Measurements from ENCODE around the gene ATP8A2.

ATP8A2 gene

GRCh38 chr13:25727250-25727649, 355.5 kb downstream of the ATP8A2 start:
- Histone ChIP-seq H3K27me3 (ENCODE audit: control insufficient read depth, insufficient read depth, low read length) (no peaks in the 10 kb centered on the region), H3K36me3 (ENCODE audit: control insufficient read depth, insufficient read depth, low read length) (no peaks in the 10 kb centered on the region), H3K4me3 (ENCODE audit: low read depth, low read length) (no peak overlapping the region), H3K9ac (ENCODE audit: low read depth, low read length) (no peak overlapping the region), H3K4me1 (ENCODE audit: control insufficient read depth, insufficient read depth, low read length) (peaks cover 11% of the 10 kb centered on the region; the same call in 1 of the 2 replicates), H3K9me3 (ENCODE audit: control insufficient read depth, insufficient read depth, low read length) (no peaks in the 10 kb centered on the region), H3K27ac (ENCODE audit: low read depth, low read length) (no peak overlapping the region)

GRCh38 chr13:25727810-25728209, 356.0 kb downstream of the ATP8A2 start:
- H3K36me3 ChIP-seq (ENCODE audit: control insufficient read depth, insufficient read depth, low read length): no peaks in the 10 kb centered on the region
- H3K9me3 ChIP-seq (ENCODE audit: control insufficient read depth, insufficient read depth, low read length): no peaks in the 10 kb centered on the region
- peaks cover 12% of the 10 kb centered on the region for H3K4me1 ChIP-seq (ENCODE audit: control insufficient read depth, insufficient read depth, low read length)
- H3K4me3 ChIP-seq (ENCODE audit: low read depth, low read length): no peak overlapping the region
- no peak overlapping the region for H3K27ac ChIP-seq (ENCODE audit: low read depth, low read length)
- H3K9ac ChIP-seq (ENCODE audit: low read depth, low read length): no peak overlapping the region
- no peaks in the 10 kb centered on the region for H3K27me3 ChIP-seq (ENCODE audit: control insufficient read depth, insufficient read depth, low read length)

GRCh38 chr13:25729201-25729600, 357.4 kb downstream of the ATP8A2 start:
- Histone ChIP-seq H3K27ac (ENCODE audit: low read depth, low read length) (no peak overlapping the region), H3K4me1 (ENCODE audit: control insufficient read depth, insufficient read depth, low read length) (peaks cover 22% of the 10 kb centered on the region), H3K9me3 (ENCODE audit: control insufficient read depth, insufficient read depth, low read length) (no peaks in the 10 kb centered on the region), H3K36me3 (ENCODE audit: control insufficient read depth, insufficient read depth, low read length) (no peaks in the 10 kb centered on the region), H3K4me3 (ENCODE audit: low read depth, low read length) (no peak overlapping the region), H3K9ac (ENCODE audit: low read depth, low read length) (no peak overlapping the region), H3K27me3 (ENCODE audit: control insufficient read depth, insufficient read depth, low read length) (no peaks in the 10 kb centered on the region)

- H3K27ac ChIP-seq (ENCODE audit: low read depth, low read length): no peak overlapping the region
- H3K4me1 ChIP-seq (ENCODE audit: control insufficient read depth, insufficient read depth, low read length): peaks cover 23% of the 10 kb centered on the region
- no peaks in the 10 kb centered on the region for H3K27me3 ChIP-seq (ENCODE audit: control insufficient read depth, insufficient read depth, low read length)
- H3K9ac ChIP-seq (ENCODE audit: low read depth, low read length): no peak overlapping the region
- H3K36me3 ChIP-seq (ENCODE audit: control insufficient read depth, insufficient read depth, low read length): no peaks in the 10 kb centered on the region
- no peaks in the 10 kb centered on the region for H3K9me3 ChIP-seq (ENCODE audit: control insufficient read depth, insufficient read depth, low read length)
- H3K4me3 ChIP-seq (ENCODE audit: low read depth, low read length): no peak overlapping the region
Observed at GRCh38 chr13:25731037-25731436, 359.3 kb downstream of the ATP8A2 start.

- no peaks in the 10 kb centered on the region for H3K9me3 ChIP-seq (ENCODE audit: control insufficient read depth, insufficient read depth, low read length)
- H3K9ac ChIP-seq (ENCODE audit: low read depth, low read length): no peak overlapping the region
- H3K27me3 ChIP-seq (ENCODE audit: control insufficient read depth, insufficient read depth, low read length): no peaks in the 10 kb centered on the region
- H3K36me3 ChIP-seq (ENCODE audit: control insufficient read depth, insufficient read depth, low read length): no peaks in the 10 kb centered on the region
- H3K4me1 ChIP-seq (ENCODE audit: control insufficient read depth, insufficient read depth, low read length): peaks cover 23% of the 10 kb centered on the region
- no peak overlapping the region for H3K4me3 ChIP-seq (ENCODE audit: low read depth, low read length)
- H3K27ac ChIP-seq (ENCODE audit: low read depth, low read length): no peak overlapping the region
Observed at GRCh38 chr13:25731536-25731935, 359.8 kb downstream of the ATP8A2 start.

- no peak overlapping the region for H3K27ac ChIP-seq (ENCODE audit: low read depth, low read length)
- no peaks in the 10 kb centered on the region for H3K27me3 ChIP-seq (ENCODE audit: control insufficient read depth, insufficient read depth, low read length)
- H3K4me3 ChIP-seq (ENCODE audit: low read depth, low read length): no peak overlapping the region
- H3K9me3 ChIP-seq (ENCODE audit: control insufficient read depth, insufficient read depth, low read length): no peaks in the 10 kb centered on the region
- H3K36me3 ChIP-seq (ENCODE audit: control insufficient read depth, insufficient read depth, low read length): no peaks in the 10 kb centered on the region
- peaks cover 23% of the 10 kb centered on the region for H3K4me1 ChIP-seq (ENCODE audit: control insufficient read depth, insufficient read depth, low read length)
- no peak overlapping the region for H3K9ac ChIP-seq (ENCODE audit: low read depth, low read length)
Observed at GRCh38 chr13:25732111-25732865, 360.5 kb downstream of the ATP8A2 start.

GRCh38 chr13:25733001-25733491, 361.3 kb downstream of the ATP8A2 start:
- no peak overlapping the region for H3K9ac ChIP-seq (ENCODE audit: low read depth, low read length)
- peaks cover 23% of the 10 kb centered on the region for H3K4me1 ChIP-seq (ENCODE audit: control insufficient read depth, insufficient read depth, low read length)
- no peak overlapping the region for H3K4me3 ChIP-seq (ENCODE audit: low read depth, low read length)
- no peaks in the 10 kb centered on the region for H3K27me3 ChIP-seq (ENCODE audit: control insufficient read depth, insufficient read depth, low read length)
- H3K27ac ChIP-seq (ENCODE audit: low read depth, low read length): no peak overlapping the region
- H3K9me3 ChIP-seq (ENCODE audit: control insufficient read depth, insufficient read depth, low read length): no peaks in the 10 kb centered on the region
- no peaks in the 10 kb centered on the region for H3K36me3 ChIP-seq (ENCODE audit: control insufficient read depth, insufficient read depth, low read length)

- H3K9me3 ChIP-seq (ENCODE audit: control insufficient read depth, insufficient read depth, low read length): no peaks in the 10 kb centered on the region
- no peak overlapping the region for H3K27ac ChIP-seq (ENCODE audit: low read depth, low read length)
Observed at GRCh38 chr13:25733696-25734435, 362.1 kb downstream of the ATP8A2 start.

GRCh38 chr13:25738342-25739196, 366.8 kb downstream of the ATP8A2 start:
- Histone ChIP-seq H3K9ac (ENCODE audit: low read depth, low read length) (no peak overlapping the region; the same call in 1 of the 2 replicates), H3K36me3 (ENCODE audit: control insufficient read depth, insufficient read depth, low read length) (no peaks in the 10 kb centered on the region), H3K4me1 (ENCODE audit: control insufficient read depth, insufficient read depth, low read length) (peaks cover 12% of the 10 kb centered on the region; the same call in 1 of the 2 replicates), H3K4me3 (ENCODE audit: low read depth, low read length) (no peak overlapping the region), H3K9me3 (ENCODE audit: control insufficient read depth, insufficient read depth, low read length) (no peaks in the 10 kb centered on the region), H3K27me3 (ENCODE audit: control insufficient read depth, insufficient read depth, low read length) (no peaks in the 10 kb centered on the region), H3K27ac (ENCODE audit: low read depth, low read length) (no peak overlapping the region)

More at GRCh38 chr13:25733696-25734435, 362.1 kb downstream of the ATP8A2 start:
- no peak overlapping the region for H3K4me3 ChIP-seq (ENCODE audit: low read depth, low read length)
- H3K4me1 ChIP-seq (ENCODE audit: control insufficient read depth, insufficient read depth, low read length): peaks cover 23% of the 10 kb centered on the region
- H3K9ac ChIP-seq (ENCODE audit: low read depth, low read length): no peak overlapping the region
- H3K27me3 ChIP-seq (ENCODE audit: control insufficient read depth, insufficient read depth, low read length): no peaks in the 10 kb centered on the region
- H3K36me3 ChIP-seq (ENCODE audit: control insufficient read depth, insufficient read depth, low read length): no peaks in the 10 kb centered on the region

GRCh38 chr13:25739376-25739775, 367.6 kb downstream of the ATP8A2 start:
- Histone ChIP-seq H3K9ac (ENCODE audit: low read depth, low read length) (no peak overlapping the region; the same call in 1 of the 2 replicates), H3K9me3 (ENCODE audit: control insufficient read depth, insufficient read depth, low read length) (no peaks in the 10 kb centered on the region), H3K27me3 (ENCODE audit: control insufficient read depth, insufficient read depth, low read length) (no peaks in the 10 kb centered on the region), H3K4me1 (ENCODE audit: control insufficient read depth, insufficient read depth, low read length) (peaks cover 5% of the 10 kb centered on the region; the same call in 1 of the 2 replicates), H3K4me3 (ENCODE audit: low read depth, low read length) (no peak overlapping the region), H3K27ac (ENCODE audit: low read depth, low read length) (no peak overlapping the region), H3K36me3 (ENCODE audit: control insufficient read depth, insufficient read depth, low read length) (no peaks in the 10 kb centered on the region)
